HepG2 (cell line): ENCODE measurements around the gene FOCAD. TPM values are rescaled to one million over a fixed set of nuclear protein-coding genes. Genes with fewer than 3 reads are reported as not detected.

Experiments used
- ATAC-seq: fragments of 200-7000 bp; cut with Tn5 transposase; 3 replicates; pipeline ENCODE4 v1.9.1; 2020; ENCODE audit warnings: mild to moderate bottlenecking, moderate library complexity
- BruUV-seq: library from RNA; stranded (reverse); fragments of 400-500 nt; replicated peaks from 2 replicates; lab custom pipeline; 2021; lab: Mats Ljungman, UMichigan
- CTCF ChIA-PET: fragments of 300-600 bp; formaldehyde crosslinking; extraction: SDS; loops from one replicate; lab custom pipeline; 2021; ENCODE audit warnings: low total read pairs, inconsistent platforms, low intra/inter-chr PET ratio; lab: Yijun Ruan, JAX
- POLR2A ChIA-PET: fragments of 350-600 bp; sonication (Branson Sonifier 250); formaldehyde crosslinking; loops from one replicate; lab custom pipeline; 2020; ENCODE audit warnings: antibody characterized with exemption, inconsistent platforms; lab: Yijun Ruan, JAX
- DNase-seq: peaks from one replicate; pipeline ENCODE4 v3.0.0-alpha.2; 2015; ENCODE audit warnings: low spot score
- FAIRE-seq: peaks from 3 replicates; lab custom pipeline; 2011; peaks lifted over from hg19 to GRCh38; lab: Jason Lieb, UNC
- H2AFZ ChIP-seq: one replicate; pipeline ENCODE4 v1.6.1; 2011; ENCODE audit warnings: low read length, inconsistent platforms
- H3K27ac ChIP-seq: fragments of 300-600 bp; 3 replicates; pipeline ENCODE4 v1.8.0; 2011; ENCODE audit warnings: mixed run types, mild to moderate bottlenecking, mixed read lengths, low read length, inconsistent platforms; ENCODE audit not compliant: insufficient read depth; ENCODE audit errors: extremely low read length
- H3K27me3 ChIP-seq, 2 experiments: fragments of 200-600 bp in 1 of 2; 2 replicates in 1 of 2; 3 replicates in 1 of 2; pipeline versions ENCODE4 v1.6.0 to v1.8.0; 2011; ENCODE audit warnings: low read length in 2 of 2, mild to moderate bottlenecking in 2 of 2, moderate library complexity in 2 of 2, inconsistent platforms in 1 of 2; ENCODE audit not compliant: insufficient read depth in 2 of 2, control insufficient read depth in 1 of 2
- H3K36me3 ChIP-seq, 2 experiments: fragments of 200-600 bp in 1 of 2; replicated peaks in 1 of 2; 2 replicates in 1 of 2; 3 replicates in 1 of 2; pipeline versions ENCODE4 v1.5.1 to v1.8.0; 2011; ENCODE audit warnings: low read length in 2 of 2, inconsistent platforms in 1 of 2; ENCODE audit not compliant: insufficient read depth in 2 of 2, control insufficient read depth in 1 of 2
- H3K4me1 ChIP-seq: 2 replicates; pipeline ENCODE4 v1.5.1; 2012; ENCODE audit warnings: low read length, inconsistent platforms; ENCODE audit not compliant: insufficient read depth
- H3K4me2 ChIP-seq: 2 replicates; pipeline ENCODE4 v1.6.0; 2011; ENCODE audit warnings: low read depth, low read length, inconsistent platforms
- H3K4me3 ChIP-seq, 3 experiments: fragments of 200-600 bp in 1 of 3; sonication (generic), shearing (Covaris generic) in 1 of 3; replicated peaks in 1 of 3; 2 replicates each; pipeline ENCODE4 v1.5.1; 2011 to 2016; ENCODE audit warnings: low read length in 3 of 3, inconsistent platforms in 2 of 3, low read depth in 2 of 3, mild to moderate bottlenecking in 2 of 3, control low read depth in 1 of 3, mixed read lengths in 1 of 3; ENCODE audit not compliant: insufficient read depth in 1 of 3
- H3K79me2 ChIP-seq: one replicate; pipeline ENCODE4 v1.6.1; 2011; ENCODE audit warnings: low read length, inconsistent platforms; ENCODE audit not compliant: insufficient read depth
- H3K9ac ChIP-seq: 2 replicates; pipeline ENCODE4 v1.6.0; 2011; ENCODE audit warnings: mild to moderate bottlenecking, low read depth, low read length, inconsistent platforms; ENCODE audit not compliant: insufficient read depth
- H3K9me3 ChIP-seq: 2 replicates; pipeline ENCODE4 v1.5.1; 2012; ENCODE audit warnings: mild to moderate bottlenecking, low read length
- H4K20me1 ChIP-seq: 2 replicates; pipeline ENCODE4 v1.6.0; 2011; ENCODE audit warnings: inconsistent platforms, mild to moderate bottlenecking, low read length, moderate library complexity; ENCODE audit not compliant: insufficient read depth
- CBX2 ChIP-seq, 2 experiments: fragments of 200-600 bp in 1 of 2; sonication (generic); formaldehyde crosslinking in 1 of 2; IDR thresholded peaks; 2 replicates each; pipeline versions ENCODE4 v1.7.0 to v1.8.1; 2018 to 2022; ENCODE audit warnings: low read depth in 2 of 2, low read length in 1 of 2, mild to moderate bottlenecking in 1 of 2, missing genetic modification reagents in 1 of 2
- CHCHD3 ChIP-seq: sonication (generic); formaldehyde crosslinking; IDR thresholded peaks from 2 replicates; pipeline ENCODE4 v1.8.0; 2022; ENCODE audit warnings: mild to moderate bottlenecking, missing genetic modification reagents, moderate library complexity
- ELF4 ChIP-seq: sonication (generic); formaldehyde crosslinking; IDR thresholded peaks from 2 replicates; pipeline ENCODE4 v1.5.0; 2020; ENCODE audit warnings: missing genetic modification reagents, mild to moderate bottlenecking, moderate library complexity, borderline replicate concordance
- HDAC1 ChIP-seq: sonication (generic); formaldehyde crosslinking; IDR thresholded peaks from 2 replicates; pipeline ENCODE4 v1.5.1; 2020; ENCODE audit warnings: mild to moderate bottlenecking, missing genetic modification reagents
- HNRNPL ChIP-seq: fragments of 200-400 bp; formaldehyde crosslinking; IDR thresholded peaks from 2 replicates; pipeline ENCODE4 v1.6.1; 2017; ENCODE audit warnings: mild to moderate bottlenecking, low read depth, low read length
- HOXA5 ChIP-seq: sonication (generic); formaldehyde crosslinking; IDR thresholded peaks from 2 replicates; pipeline ENCODE4 v1.4.0; 2020; ENCODE audit warnings: missing genetic modification reagents
- KDM3A ChIP-seq: IDR thresholded peaks from 2 replicates; pipeline ENCODE4 v1.6.1; 2018; ENCODE audit warnings: low read depth, missing compliant biosample characterization
- MAFF ChIP-seq: IDR thresholded peaks from 2 replicates; pipeline ENCODE4 v1.6.1; 2011; ENCODE audit warnings: low read depth, low read length, improper control_type of control experiment
- MLXIP ChIP-seq: sonication (generic); formaldehyde crosslinking; IDR thresholded peaks from 2 replicates; pipeline ENCODE4 v1.9.0; 2021; ENCODE audit warnings: missing genetic modification reagents, borderline replicate concordance
- TBL1XR1 ChIP-seq: fragments of 150-350 bp; IDR thresholded peaks from 2 replicates; pipeline ENCODE4 v1.6.1; 2014; ENCODE audit warnings: borderline replicate concordance, low read length; ENCODE audit not compliant: partially characterized antibody
- TBP ChIP-seq: sonication (generic); formaldehyde crosslinking; IDR thresholded peaks from 2 replicates; pipeline ENCODE4 v1.5.0; 2020; ENCODE audit warnings: missing genetic modification reagents
- XRCC5 ChIP-seq: fragments of 200-400 bp; formaldehyde crosslinking; optimal IDR thresholded peaks from 2 replicates; pipeline ENCODE3; 2017; ENCODE audit warnings: mild to moderate bottlenecking, low read length
- ZBTB7A ChIP-seq: sonication (generic); formaldehyde crosslinking; IDR thresholded peaks from 2 replicates; pipeline ENCODE4 v1.8.0; 2022; ENCODE audit warnings: mild to moderate bottlenecking, missing genetic modification reagents
- ZNF282 ChIP-seq: fragments of 450-650 bp; IDR thresholded peaks from 2 replicates; pipeline ENCODE4 v1.6.1; 2018; ENCODE audit not compliant: partially characterized antibody
- ZNF576 ChIP-seq: sonication (generic); formaldehyde crosslinking; IDR thresholded peaks from 2 replicates; pipeline ENCODE4 v1.4.0; 2020; ENCODE audit warnings: mild to moderate bottlenecking, missing genetic modification reagents
- ZXDC ChIP-seq: sonication (generic); formaldehyde crosslinking; IDR thresholded peaks from 2 replicates; pipeline ENCODE4 v1.5.0; 2020; ENCODE audit warnings: mild to moderate bottlenecking, missing genetic modification reagents
- WGBS: methylation state at CpG from one replicate; pipeline ENCODE4 v1.1.6; 2017; ENCODE audit warnings: low lambda C conversion rate; 5-methylcytosine and 5-hydroxymethylcytosine counted together
- in situ Hi-C: cut with HindIII; loops from 2 replicates; pipeline ENCODE4 v1.10.0; 2017; ENCODE audit warnings: low pct_unique_long_range_greater_than_20kb; ENCODE audit not compliant: extremely low pct_ligation_motif_present
- intact Hi-C: fragments of 100-400 bp; cut with micrococcal nuclease; formaldehyde crosslinking; loops from one replicate; pipeline ENCODE4 v1.10.0; 2022; ENCODE audit not compliant: unreplicated experiment
- polyA plus RNA-seq, 8 experiments: library from polyadenylated mRNA; depleted of rRNA in 3 of 8; stranded (reverse) in 7 of 8; unstranded in 1 of 8; fragments of >200 nt; fragmentation: Illumina TruSeq in 4 of 8; extraction: Trizol in 4 of 8; gene quantifications; 2 replicates each; pipeline versions ENCODE4 v1.2.1 to v1.2.3, GENCODE V29; 2011 to 2016; ENCODE audit warnings: low read depth in 4 of 8, missing spikeins in 1 of 8, mixed read lengths in 1 of 8; ENCODE audit not compliant: insufficient read depth in 1 of 8
- total RNA-seq, 5 experiments: library from RNA; depleted of rRNA; stranded (reverse); fragments of >200 nt; fragmentation: Illumina TruSeq; extraction: Trizol; gene quantifications; 2 replicates each; pipeline ENCODE4 v1.2.3, GENCODE V29; 2016; ENCODE audit warnings: low read depth in 1 of 5

The FOCAD gene
- total and polyA plus RNA-seq, 2 of the 13 experiments (the other 11 are each of a cell fraction or from before 2014, with no cell fraction given): 18.0 to 31.1 TPM

- TF ChIP-seq ZNF576 (no peak), MAFF (peak; percentile 40; the same call in 1 of the 2 replicates), ZBTB7A (CRISPR knock-in tag) (no peak), HOXA5 (CRISPR knock-in tag) (no peak)
- TF ChIP-seq, all 625 proteins: peak for 2
Observed at GRCh38 chr9:20791682-20792081, 107.6 kb downstream of the FOCAD start (continued).

- no peaks in the 10 kb centered on the region for H4K20me1 ChIP-seq
- no peak for ATAC-seq
- H3K27ac ChIP-seq: no peak overlapping the region
- H3K4me3 ChIP-seq: no peak overlapping the region
- DNase-seq: no peak
- 94% methylated on average over 11 of the region's 11 CpGs for WGBS
- FAIRE-seq: no peak
- no peaks in the 10 kb centered on the region for H3K9me3 ChIP-seq
- H3K9ac ChIP-seq: no peak overlapping the region
- H3K79me2 ChIP-seq: no peaks in the 10 kb centered on the region
- CTCF ChIA-PET: no interaction called here
- H2AFZ ChIP-seq: no peak overlapping the region
- H3K4me1 ChIP-seq: no peaks in the 10 kb centered on the region
- BruUV-seq: no TSS peak
- intact Hi-C loops: no loop called here
- POLR2A ChIA-PET: no interaction called here
- in situ Hi-C loops: no loop called here
- H3K36me3 ChIP-seq: no peaks in the 10 kb centered on the region
- no peak overlapping the region for H3K4me2 ChIP-seq
- no peaks in the 10 kb centered on the region for H3K27me3 ChIP-seq
- no peak for TF ChIP-seq XRCC5
- TF ChIP-seq HDAC1 (CRISPR knock-in tag): no peak
- no peak for TF ChIP-seq CBX2 (IDR thresholded peaks at IDR 0.05; ENCODE audit: low read depth, low read length)
- TF ChIP-seq CBX2 (CRISPR knock-in tag; IDR thresholded peaks at IDR 0.05; ENCODE audit: low read depth): no peak
- no peak for TF ChIP-seq KDM3A
- TF ChIP-seq CHCHD3 (CRISPR knock-in tag): no peak
- TF ChIP-seq TBP: no peak
- TF ChIP-seq ELF4 (CRISPR knock-in tag): no peak
- TF ChIP-seq ZNF282: no peak
- no peak for TF ChIP-seq HNRNPL
- TF ChIP-seq TBL1XR1: no peak
- TF ChIP-seq ZXDC (CRISPR knock-in tag): no peak
- TF ChIP-seq MLXIP (CRISPR knock-in tag): no peak
Observed at GRCh38 chr9:20804489-20805250, 120.6 kb downstream of the FOCAD start.
